Left colon (tissue), 2 donors: Measurements from ENCODE around the gene DNAJC22. TPM values are rescaled to one million over a fixed set of nuclear protein-coding genes. Genes with fewer than 3 reads are reported as not detected.

ENCODE experiments used
- ATAC-seq: fragments of 200-7000 bp; cut with Tn5 transposase; one replicate; pipeline ENCODE4 v1.9.1; 2020; ENCODE audit warnings: mild to moderate bottlenecking, moderate library complexity
- DNase-seq, 2 donors: peaks; one replicate each; pipeline ENCODE4 v3.0.0-alpha.2; 2020
- intact Hi-C, 2 donors: fragments of 100-400 bp; cut with DNase I in 1 of 2; cut with micrococcal nuclease in 1 of 2; formaldehyde crosslinking; loops; one replicate each; pipeline versions ENCODE4 v1.11.2 to v1.14.0; 2022; cut with DNase I, micrococcal nuclease
- total RNA-seq, 2 donors: library from RNA; stranded (reverse); fragmentation: NEBNext Ultra II Directional; extraction: Animal tissue kit (Norgen Biotek cat#: 25700); gene quantifications; one replicate each; pipeline ENCODE4 v1.2.1, GENCODE V29; 2021
- donor health status: DM: no; HTN: no; CAD: no.
- donor health status: DM: yes; HTN: yes; CAD: no.

The DNAJC22 gene
- total RNA-seq, 2 donors from 2014 or later = 40.2 to 45.6 TPM

GRCh38 chr12:49340971-49341776 lies 5.5 kb upstream of the DNAJC22 start:
- intact Hi-C loops = loop anchor here in 1 of 2 donors (10.0 kb wide), 1 partner anchor 174 kb away; no protein-coding TSS in a partner anchor
- DNase-seq (no peak), ATAC-seq (no peak)

GRCh38 chr12:49341777-49342065 lies 5.0 kb upstream of the DNAJC22 start:
- intact Hi-C loops = loop anchor here in 1 of 2 donors (10.0 kb wide), 1 partner anchor 173 kb away; no protein-coding TSS in a partner anchor
- no peak for ATAC-seq

GRCh38 chr12:49342066-49342913 lies 4.4 kb upstream of the DNAJC22 start:
- DNase-seq (peak; percentile 80 to 86), ATAC-seq (peak; percentile 66)
- intact Hi-C loops = loop anchor here in 1 of 2 donors (10.0 kb wide), 1 partner anchor 173 kb away; no protein-coding TSS in a partner anchor

More at GRCh38 chr12:49341777-49342065, 5.0 kb upstream of the DNAJC22 start:
- no peak for DNase-seq

GRCh38 chr12:49342914-49343731 lies 3.6 kb upstream of the DNAJC22 start:
- intact Hi-C loops = loop anchor here in 1 of 2 donors (10.0 kb wide), 1 partner anchor 172 kb away; no protein-coding TSS in a partner anchor
- DNase-seq (no peak), ATAC-seq (no peak)

GRCh38 chr12:49344486-49345050 lies 2.1 kb upstream of the DNAJC22 start:
- intact Hi-C loops = loop anchor here in 1 of 2 donors (10.0 kb wide), 1 partner anchor 170 kb away; no protein-coding TSS in a partner anchor
- ATAC-seq = no peak
- DNase-seq = no peak

GRCh38 chr12:49345051-49345824 lies 1.4 kb upstream of the DNAJC22 start:
- intact Hi-C loops = loop anchor here in 1 of 2 donors (10.0 kb wide), 1 partner anchor 170 kb away; no protein-coding TSS in a partner anchor
- DNase-seq (peak in 1 of 2 donors; percentile 48), ATAC-seq (no peak)

GRCh38 chr12:49345825-49346658 lies 646 bp upstream of the DNAJC22 start:
- intact Hi-C loops = loop anchor here in 1 of 2 donors (10.0 kb wide), 1 partner anchor 169 kb away; no protein-coding TSS in a partner anchor
- no peak for DNase-seq
- no peak for ATAC-seq

- intact Hi-C loops = loop anchor here in 1 of 2 donors (10.0 kb wide), 1 partner anchor 167 kb away; no protein-coding TSS in a partner anchor
- ATAC-seq (peak; percentile 92), DNase-seq (peak; percentile 89 to 94)
These were observed 864 bp downstream of the DNAJC22 start for GRCh38 chr12:49347311-49348193.

GRCh38 chr12:49348781-49349180 lies 2.1 kb downstream of the DNAJC22 start:
- ATAC-seq = no peak
- no peak for DNase-seq
- intact Hi-C loops = loop anchor here in 1 of 2 donors (10.0 kb wide), 1 partner anchor 166 kb away; no protein-coding TSS in a partner anchor

GRCh38 chr12:49349266-49349665 lies 2.6 kb downstream of the DNAJC22 start:
- intact Hi-C loops = loop anchor here in 1 of 2 donors (10.0 kb wide), 1 partner anchor 166 kb away; no protein-coding TSS in a partner anchor
- ATAC-seq = no peak
- DNase-seq = no peak

GRCh38 chr12:49352351-49352750 lies 5.7 kb downstream of the DNAJC22 start:
- intact Hi-C loops = no loop called here
- no peak for DNase-seq
- no peak for ATAC-seq

- ATAC-seq (no peak), DNase-seq (no peak)
- intact Hi-C loops = no loop called here
These were observed 9.2 kb downstream of the DNAJC22 start for GRCh38 chr12:49355913-49356312.

GRCh38 chr12:49357103-49357678 lies 10.5 kb downstream of the DNAJC22 start:
- no peak for DNase-seq
- intact Hi-C loops = no loop called here
- no peak for ATAC-seq

- intact Hi-C loops = loop anchor here in 1 of 2 donors (1.0 kb wide), 1 partner anchor 156 kb away; no protein-coding TSS in a partner anchor
- peak; percentile 80 for ATAC-seq
- peak in 1 of 2 donors; percentile 53 for DNase-seq
These were observed 11.9 kb downstream of the DNAJC22 start for GRCh38 chr12:49358483-49359141.
